HEK293T (cell line): ENCODE results near the gene PCNX3.

Experiments
- CTCF ChIA-PET: fragments of 350-600 bp; formaldehyde crosslinking; extraction: SDS; loops from one replicate; lab custom pipeline; 2021; ENCODE audit warnings: antibody characterized with exemption, inconsistent platforms; lab: Yijun Ruan, JAX
- POLR2A ChIA-PET: fragments of 350-600 bp; formaldehyde crosslinking; extraction: SDS; loops from one replicate; lab custom pipeline; 2020; ENCODE audit warnings: antibody characterized with exemption, inconsistent platforms; lab: Yijun Ruan, JAX
- DNase-seq: peaks from one replicate; pipeline ENCODE4 v3.0.0; 2012; ENCODE audit warnings: mixed read lengths; ENCODE audit errors: extremely low spot score
- ARNT ChIP-seq: fragments of 450-650 bp; IDR thresholded peaks from 2 replicates; pipeline ENCODE4 v1.6.1; 2017; ENCODE audit warnings: mild to moderate bottlenecking
- BHLHE40 ChIP-seq: fragments of 450-650 bp; IDR thresholded peaks from 2 replicates; pipeline ENCODE4 v1.6.1; 2016; ENCODE audit warnings: mild to moderate bottlenecking, moderate library complexity, borderline replicate concordance
- CTBP1 ChIP-seq: fragments of 450-650 bp; IDR thresholded peaks from 2 replicates; pipeline ENCODE4 v1.6.1; 2016; ENCODE audit warnings: borderline replicate concordance
- ELF4 ChIP-seq: fragments of 450-650 bp; IDR thresholded peaks from 2 replicates; pipeline ENCODE4 v1.6.1; 2017; ENCODE audit warnings: antibody characterized with exemption
- FOXA1 ChIP-seq: fragments of 450-650 bp; IDR thresholded peaks from 2 replicates; pipeline ENCODE4 v1.6.1; 2016; ENCODE audit warnings: mild to moderate bottlenecking
- FOXK2 ChIP-seq: fragments of 450-650 bp; IDR thresholded peaks from 2 replicates; pipeline ENCODE4 v1.6.1; 2016; ENCODE audit warnings: mild to moderate bottlenecking
- FOXM1 ChIP-seq: fragments of 450-650 bp; IDR thresholded peaks from 2 replicates; pipeline ENCODE4 v1.6.1; 2017; ENCODE audit warnings: mild to moderate bottlenecking, borderline replicate concordance
- HDGF ChIP-seq: fragments of 450-650 bp; IDR thresholded peaks from 2 replicates; pipeline ENCODE4 v1.6.1; 2017; ENCODE audit warnings: antibody characterized with exemption, borderline replicate concordance
- L3MBTL2 ChIP-seq: fragments of 450-650 bp; conservative IDR thresholded peaks from 2 replicates; pipeline ENCODE4 v1.6.1; 2016; ENCODE audit warnings: mild to moderate bottlenecking
- LEF1 ChIP-seq: fragments of 450-650 bp; IDR thresholded peaks from 2 replicates; pipeline ENCODE4 v1.6.1; 2017; ENCODE audit warnings: mild to moderate bottlenecking, borderline replicate concordance
- NFRKB ChIP-seq: fragments of 450-650 bp; IDR thresholded peaks from 2 replicates; pipeline ENCODE4 v1.6.1; 2016; ENCODE audit warnings: mild to moderate bottlenecking, moderate library complexity
- PKNOX1 ChIP-seq: fragments of 450-650 bp; IDR thresholded peaks from 2 replicates; pipeline ENCODE4 v1.6.1; 2016
- SP1 ChIP-seq: fragments of 450-650 bp; IDR thresholded peaks from 2 replicates; pipeline ENCODE4 v1.6.1; 2017
- SUZ12 ChIP-seq: fragments of 450-650 bp; IDR thresholded peaks from 2 replicates; pipeline ENCODE4 v1.6.1; 2016; ENCODE audit warnings: mild to moderate bottlenecking
- TARDBP ChIP-seq: fragments of 450-650 bp; IDR thresholded peaks from 2 replicates; pipeline ENCODE4 v1.6.1; 2016
- ZNF384 ChIP-seq: fragments of 450-650 bp; IDR thresholded peaks from 2 replicates; pipeline ENCODE4 v1.6.1; 2016

PCNX3 gene

GRCh38 chr11:65595131-65595530 lies 20.4 kb upstream of the PCNX3 start:
- ChIA-PET POLR2A (interaction anchor here (1.3 to 1.5 kb wide), 2 partner anchors 18 to 20 kb away, joined by 3 read pairs; partner anchors contain the start of gene PCNX3), CTCF (interaction anchor here (4.3 kb wide), 1 partner anchor 55 kb away, joined by 40 read pairs; no protein-coding TSS in a partner anchor)
- TF ChIP-seq FOXK2 = no peak
- no peak for TF ChIP-seq ELF4
- no peak for TF ChIP-seq HDGF
- no peak for TF ChIP-seq LEF1
- TF ChIP-seq L3MBTL2 = no peak
- TF ChIP-seq SP1 = no peak
- TF ChIP-seq TARDBP = no peak
- no peak for TF ChIP-seq PKNOX1
- TF ChIP-seq SUZ12 = no peak
- no peak for TF ChIP-seq ZNF384
- no peak for TF ChIP-seq ARNT
- no peak for TF ChIP-seq FOXA1
- TF ChIP-seq BHLHE40 = no peak
- TF ChIP-seq CTBP1 = no peak
- TF ChIP-seq FOXM1 = no peak
- no peak for TF ChIP-seq NFRKB
- DNase-seq = no peak

GRCh38 chr11:65595543-65596281 lies 19.9 kb upstream of the PCNX3 start, which contains the start of gene KCNK7:
Gene KCNK7, minus strand, starts transcription at chr11:65595800. Its CDS starts 28 bp downstream, at chr11:65595772.
- no peak for TF ChIP-seq PKNOX1
- TF ChIP-seq ARNT = no peak
- no peak for TF ChIP-seq L3MBTL2
- no peak for TF ChIP-seq FOXA1
- TF ChIP-seq LEF1 = no peak
- TF ChIP-seq BHLHE40 = no peak
- TF ChIP-seq SP1 = no peak
- no peak for TF ChIP-seq ZNF384
- POLR2A ChIA-PET = interaction anchor here (1.0 to 1.5 kb wide), 3 partner anchors 17 to 24 kb away, joined by 3 to 4 read pairs (median 3); partner anchors contain the start of gene PCNX3
- CTCF ChIA-PET = interaction anchor here (0.7 to 4.3 kb wide), 2 partner anchors 56 to 241 kb away, joined by 3 to 40 read pairs; partner anchors contain the start of gene TIGD3
- DNase-seq = no peak

- no peak for DNase-seq
- ChIA-PET POLR2A (interaction anchor here (1.0 to 1.3 kb wide), 2 partner anchors 19 to 25 kb away, joined by 3 to 4 read pairs; partner anchors contain the start of gene PCNX3), CTCF (interaction anchor here (0.7 to 4.3 kb wide), 2 partner anchors 57 to 242 kb away, joined by 3 to 40 read pairs; partner anchors contain the start of gene TIGD3)
- TF ChIP-seq CTBP1 (no peak), NFRKB (no peak), TARDBP (no peak), HDGF (no peak), BHLHE40 (no peak), LEF1 (no peak), FOXK2 (no peak), ELF4 (no peak), L3MBTL2 (no peak), FOXA1 (no peak), FOXM1 (no peak), SP1 (no peak), PKNOX1 (no peak), ARNT (no peak), ZNF384 (no peak), SUZ12 (no peak)
Observed at GRCh38 chr11:65596520-65596919, 19.1 kb upstream of the PCNX3 start.

GRCh38 chr11:65598258-65598699 lies 17.3 kb upstream of the PCNX3 start:
- DNase-seq = no peak
- TF ChIP-seq CTBP1 (no peak), NFRKB (no peak), BHLHE40 (no peak), L3MBTL2 (no peak), SP1 (no peak), FOXM1 (no peak), TARDBP (no peak), SUZ12 (no peak), ARNT (no peak), FOXK2 (no peak), PKNOX1 (no peak), LEF1 (no peak), ELF4 (no peak), ZNF384 (no peak), FOXA1 (no peak), HDGF (no peak)
- CTCF ChIA-PET = no interaction called here
- POLR2A ChIA-PET = interaction anchor here (1.7 kb wide), 1 partner anchor 17 kb away, joined by 7 read pairs; the partner anchor contains the start of gene PCNX3
